ENCODE measurements around the gene SLC25A21. TPM values are rescaled to one million over a fixed set of nuclear protein-coding genes. Genes with fewer than 3 reads are reported as not detected.
A peak's percentile ranks its signal among the peaks of the same experiment; 100 is the strongest.

SLC25A21 gene
- total and polyA plus RNA-seq, 8 donors: 0.40 to 5.4 (median 1.3) TPM; not detected in 2

DNA sequence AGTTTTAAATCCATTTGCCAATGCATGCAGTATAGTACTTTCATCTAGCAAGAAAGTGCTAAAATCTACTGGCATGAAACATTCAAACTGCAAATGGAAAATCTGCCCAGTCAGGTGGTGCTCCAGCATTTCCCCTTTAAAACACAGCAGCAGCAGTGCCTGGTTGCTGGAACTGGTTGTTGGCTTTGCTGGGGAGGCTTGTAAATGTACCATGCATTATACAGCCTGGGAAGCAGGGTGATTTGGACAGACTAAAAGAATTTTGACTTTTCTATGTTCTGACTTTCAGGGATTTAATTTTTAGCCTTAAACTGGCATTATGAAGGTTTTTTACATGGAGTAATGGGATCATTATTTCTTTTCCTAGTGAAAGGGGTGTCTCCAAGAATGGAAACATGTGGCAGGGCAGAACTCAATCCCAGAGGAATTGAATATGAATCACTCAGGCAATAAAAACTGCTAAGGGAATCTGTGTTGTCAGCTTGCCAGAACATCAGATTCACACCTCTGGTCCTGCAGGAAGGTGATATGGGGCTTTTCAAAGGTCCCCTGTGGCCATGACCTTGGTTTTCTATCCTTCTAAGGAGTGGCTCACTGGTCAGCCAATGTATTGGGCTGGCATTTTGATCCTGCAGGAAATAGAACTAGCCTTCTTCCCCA lies 519.7 kb downstream of the SLC25A21 start:
- Histone ChIP-seq H3K27ac (no peak overlapping the region), H3K4me3 (no peak overlapping the region), H3K9me3 (peaks cover 0 to 25% (median 0%) of the 10 kb centered on the region in 4 donors), H3K4me1 (peaks cover 24 to 45% (median 34%) of the 10 kb centered on the region in 4 donors), H3K27me3 (peaks cover 47 to 100% (median 95%) of the 10 kb centered on the region in 3 donors), H3K36me3 (no peaks in the 10 kb centered on the region)
- TF ChIP-seq POLR2A (IDR thresholded peaks at IDR 0.05) (no peak), EP300 (IDR thresholded peaks at IDR 0.05) (no peak), POLR2AphosphoS5 (IDR thresholded peaks at IDR 0.05) (no peak)
- TF ChIP-seq, protein P1, sequence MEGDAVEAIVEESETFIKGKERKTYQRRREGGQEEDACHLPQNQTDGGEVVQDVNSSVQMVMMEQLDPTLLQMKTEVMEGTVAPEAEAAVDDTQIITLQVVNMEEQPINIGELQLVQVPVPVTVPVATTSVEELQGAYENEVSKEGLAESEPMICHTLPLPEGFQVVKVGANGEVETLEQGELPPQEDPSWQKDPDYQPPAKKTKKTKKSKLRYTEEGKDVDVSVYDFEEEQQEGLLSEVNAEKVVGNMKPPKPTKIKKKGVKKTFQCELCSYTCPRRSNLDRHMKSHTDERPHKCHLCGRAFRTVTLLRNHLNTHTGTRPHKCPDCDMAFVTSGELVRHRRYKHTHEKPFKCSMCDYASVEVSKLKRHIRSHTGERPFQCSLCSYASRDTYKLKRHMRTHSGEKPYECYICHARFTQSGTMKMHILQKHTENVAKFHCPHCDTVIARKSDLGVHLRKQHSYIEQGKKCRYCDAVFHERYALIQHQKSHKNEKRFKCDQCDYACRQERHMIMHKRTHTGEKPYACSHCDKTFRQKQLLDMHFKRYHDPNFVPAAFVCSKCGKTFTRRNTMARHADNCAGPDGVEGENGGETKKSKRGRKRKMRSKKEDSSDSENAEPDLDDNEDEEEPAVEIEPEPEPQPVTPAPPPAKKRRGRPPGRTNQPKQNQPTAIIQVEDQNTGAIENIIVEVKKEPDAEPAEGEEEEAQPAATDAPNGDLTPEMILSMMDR (IDR thresholded peaks at IDR 0.05): no peak
- no peak for DNase-seq
- intact Hi-C loops (cut with DNase I; ENCODE audit: low total_unique reads): no loop called here

DNA sequence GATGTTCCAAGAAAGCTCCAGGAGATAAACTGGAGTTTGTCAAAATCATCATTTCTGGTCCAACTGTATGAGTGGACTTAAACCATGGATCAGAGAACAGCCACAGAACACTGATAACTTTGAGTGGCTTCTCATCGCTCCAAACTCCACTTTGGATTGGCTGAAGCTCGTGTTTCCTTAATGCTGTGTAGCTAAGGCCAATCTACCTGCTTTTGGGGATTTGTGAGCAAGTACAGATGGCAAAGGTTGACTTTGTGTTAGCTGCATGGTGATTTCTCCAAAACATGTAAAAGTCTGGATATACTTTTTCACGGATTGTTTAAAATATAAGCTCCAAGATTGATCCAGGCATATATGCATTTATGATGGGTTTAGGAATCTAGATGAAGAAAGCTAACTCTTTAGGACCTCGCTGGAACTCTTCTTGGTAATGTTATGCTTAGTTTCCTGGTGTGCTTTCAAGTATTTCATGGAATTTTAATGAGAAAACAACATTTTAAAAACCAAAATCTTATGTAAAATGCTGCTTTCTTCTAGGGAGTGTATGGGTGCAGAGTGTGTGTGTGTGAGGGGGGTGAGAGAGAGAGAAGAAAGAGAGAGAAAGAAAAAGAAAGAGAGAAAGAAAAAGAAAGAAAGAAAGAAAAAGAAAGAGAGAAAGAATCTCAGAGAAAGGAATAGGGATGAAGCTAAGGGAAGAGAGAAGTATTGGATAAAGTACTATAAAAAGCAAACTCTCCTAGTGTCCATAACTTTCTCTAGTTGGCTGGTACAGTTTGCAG lies 522.3 kb downstream of the SLC25A21 start:
- no peak for TF ChIP-seq POLR2AphosphoS5 (IDR thresholded peaks at IDR 0.05)
- no peak for TF ChIP-seq EP300 (IDR thresholded peaks at IDR 0.05)
- no peak for TF ChIP-seq POLR2A (IDR thresholded peaks at IDR 0.05)
- TF ChIP-seq, protein P1 (IDR thresholded peaks at IDR 0.05): no peak
- H3K4me3 ChIP-seq: no peak overlapping the region
- H3K36me3 ChIP-seq: no peaks in the 10 kb centered on the region
- 13 to 28% (median 17%) methylated on average over 4 of the region's 4 CpGs for WGBS, 5 donors
- peaks cover 0 to 12% (median 0%) of the 10 kb centered on the region in 4 donors for H3K9me3 ChIP-seq
- DNase-seq: no peak
- H3K27ac ChIP-seq: no peak overlapping the region
- H3K27me3 ChIP-seq: peaks cover 30 to 100% (median 94%) of the 10 kb centered on the region in 3 donors
- intact Hi-C loops (cut with DNase I; ENCODE audit: low total_unique reads): loop anchor here (5.0 kb wide), 1 partner anchor 287 kb away; no protein-coding TSS in a partner anchor
- H3K4me1 ChIP-seq: peaks cover 17 to 35% (median 24%) of the 10 kb centered on the region in 4 donors

DNA sequence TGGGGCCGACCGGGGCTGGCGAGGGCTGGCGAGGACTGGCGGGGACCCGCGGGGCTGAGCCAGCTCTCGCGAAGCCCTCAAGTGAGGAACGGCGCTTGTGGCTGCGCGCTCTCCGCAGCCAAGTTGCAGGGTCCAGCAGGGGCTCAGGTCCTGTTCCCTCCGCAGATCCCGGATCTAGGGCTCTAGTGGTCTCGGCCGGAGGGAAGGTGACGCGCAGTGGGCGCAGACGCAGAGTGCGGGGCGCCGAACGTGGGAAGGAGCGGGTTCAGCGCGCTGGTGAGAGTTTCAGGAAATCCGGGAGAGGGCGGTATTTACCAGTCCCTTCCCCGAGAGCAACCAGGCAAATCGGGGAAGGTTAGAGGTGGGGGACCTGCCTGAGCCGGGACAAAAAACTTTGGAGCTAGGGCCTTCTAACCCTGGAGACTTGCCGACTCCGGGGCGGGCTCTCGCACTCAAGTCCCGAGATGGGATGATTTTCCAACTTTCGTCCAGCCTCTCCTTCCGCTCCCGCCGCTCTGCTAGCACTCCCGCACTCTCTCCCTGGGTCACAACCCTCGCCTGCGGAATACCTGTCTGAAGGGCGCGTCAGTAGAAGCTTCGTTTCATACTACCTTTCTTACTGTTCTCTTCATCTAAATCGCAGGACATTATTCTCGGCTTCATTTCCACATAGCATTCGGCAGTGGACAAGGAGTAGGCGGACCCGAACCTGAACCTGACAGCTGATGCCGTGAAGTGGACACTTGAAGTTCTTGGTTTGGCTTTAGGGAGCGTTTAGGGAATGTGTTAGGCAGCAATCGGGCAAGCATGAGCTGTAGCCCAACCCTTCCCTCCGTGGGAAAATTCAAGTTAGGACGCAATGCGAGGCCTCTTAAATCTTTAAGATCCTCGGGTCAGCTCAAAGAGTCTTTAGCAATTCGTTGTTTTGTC lies 524.3 kb downstream of the SLC25A21 start:
- Histone ChIP-seq H3K27me3 (peaks cover 15 to 96% (median 74%) of the 10 kb centered on the region in 3 donors), H3K9me3 (no peaks in the 10 kb centered on the region), H3K27ac (no peak overlapping the region), H3K4me1 (peaks cover 17 to 25% (median 21%) of the 10 kb centered on the region in 4 donors), H3K4me3 (peak overlapping the region; percentile 31 to 59 (median 42)), H3K36me3 (no peaks in the 10 kb centered on the region)
- intact Hi-C loops (cut with DNase I; ENCODE audit: low total_unique reads): loop anchor here (5.0 kb wide), 1 partner anchor 289 kb away; no protein-coding TSS in a partner anchor
- DNase-seq: peak in 1 of 2 donors; percentile 71
- TF ChIP-seq EP300 (IDR thresholded peaks at IDR 0.05) (no peak), POLR2AphosphoS5 (IDR thresholded peaks at IDR 0.05) (no peak), POLR2A (IDR thresholded peaks at IDR 0.05) (no peak)
- TF ChIP-seq, protein P1 (IDR thresholded peaks at IDR 0.05): peak in 3 of 7 experiments; percentile 34 to 46 (median 42)
- 3 to 8% (median 5%) methylated on average over 47 to 62 of the region's 62 CpGs for WGBS, 5 donors

All from stomach (tissue), 9 donors.